Left renal cortex interstitium (tissue), 4 donors: Measurements from ENCODE around the gene INO80C. TPM values are rescaled to one million over a fixed set of nuclear protein-coding genes. Genes with fewer than 3 reads are reported as not detected.

Experiments
- DNase-seq, 4 donors: peaks; one replicate each; pipeline ENCODE4 v3.0.0-alpha.2; 2013; ENCODE audit warnings: low read depth in 4 of 4, low spot score in 2 of 4, missing footprints in 1 of 4
- polyA plus RNA-seq, 4 donors: library from polyadenylated mRNA; unstranded; fragments of 120-200 nt; gene quantifications; one replicate each; pipeline ENCODE4 v1.2.1, GENCODE V29; 2013; ENCODE audit not compliant: insufficient read length in 4 of 4

The INO80C gene
- polyA plus RNA-seq, 4 donors = 26.9 to 31.9 (median 30.2) TPM

DNA sequence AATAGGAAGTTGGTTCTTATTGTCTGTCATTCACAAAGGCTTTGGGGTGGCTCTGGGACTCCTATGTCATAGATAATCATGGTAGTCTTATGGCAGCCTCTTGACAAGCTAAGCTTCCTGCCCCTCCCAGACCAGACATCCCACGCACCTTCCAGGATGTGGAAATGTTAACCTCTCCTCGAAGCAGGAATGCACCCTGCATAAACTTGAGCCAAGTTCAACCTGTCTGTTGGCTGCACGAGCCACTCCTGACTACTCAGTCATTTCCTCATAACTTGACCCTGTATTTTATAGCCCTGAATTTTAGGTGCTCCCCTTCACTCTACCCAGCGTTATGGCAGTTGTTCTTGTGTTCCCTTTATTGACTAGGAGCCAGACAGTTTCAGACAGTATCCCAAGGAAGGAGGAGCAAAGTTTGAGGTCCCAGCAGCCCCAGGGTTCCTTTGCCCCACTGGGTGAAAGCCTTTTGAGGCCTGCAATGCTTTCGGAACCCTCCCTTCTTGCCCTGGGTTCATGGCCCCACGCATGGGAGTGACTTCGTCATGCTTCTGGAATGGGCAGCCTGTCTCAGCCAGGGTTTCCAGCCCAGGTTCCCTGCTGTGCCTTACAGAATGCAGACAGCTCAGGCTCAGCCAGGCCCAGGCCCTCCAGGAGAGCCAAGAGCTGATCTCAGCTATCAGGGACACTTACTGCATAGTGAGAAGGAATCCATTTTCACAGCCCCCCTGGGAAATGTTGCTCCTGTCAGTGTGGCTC, 15.6 kb upstream of the INO80C start:
- no peak for DNase-seq

DNA sequence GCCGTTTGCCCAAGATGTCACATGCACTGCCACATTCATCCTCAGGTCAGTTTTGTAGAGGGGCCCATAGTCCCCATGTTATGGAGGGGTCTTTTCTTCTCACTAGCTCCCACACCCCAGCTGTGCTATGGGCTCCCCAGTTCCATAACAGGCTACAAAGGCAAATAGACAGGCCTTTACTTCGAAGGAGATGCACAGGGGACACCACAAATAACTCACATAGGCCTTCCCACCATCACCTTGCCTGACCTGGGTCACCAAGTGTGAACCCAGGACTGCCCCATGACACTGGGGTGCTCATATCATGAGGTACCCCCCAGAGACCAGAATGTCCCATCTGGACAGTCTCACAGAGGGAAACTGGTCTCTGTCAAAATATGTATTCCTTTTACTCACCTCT, 15.0 kb upstream of the INO80C start:
- no peak for DNase-seq

GRCh38 chr18:35511833-35512232, 14.1 kb upstream of the INO80C start:
- no peak for DNase-seq

GRCh38 chr18:35511428-35511827, 13.7 kb upstream of the INO80C start:
- no peak for DNase-seq

GRCh38 chr18:35510076-35510651, 12.4 kb upstream of the INO80C start:
- DNase-seq = no peak

- no peak for DNase-seq
Measured at GRCh38 chr18:35508746-35509338, 11.1 kb upstream of the INO80C start.

- no peak for DNase-seq
Measured at GRCh38 chr18:35508030-35508429, 10.3 kb upstream of the INO80C start.

- no peak for DNase-seq
Measured at GRCh38 chr18:35507623-35508022, 9.9 kb upstream of the INO80C start.

GRCh38 chr18:35507192-35507591, 9.4 kb upstream of the INO80C start:
- no peak for DNase-seq

DNA sequence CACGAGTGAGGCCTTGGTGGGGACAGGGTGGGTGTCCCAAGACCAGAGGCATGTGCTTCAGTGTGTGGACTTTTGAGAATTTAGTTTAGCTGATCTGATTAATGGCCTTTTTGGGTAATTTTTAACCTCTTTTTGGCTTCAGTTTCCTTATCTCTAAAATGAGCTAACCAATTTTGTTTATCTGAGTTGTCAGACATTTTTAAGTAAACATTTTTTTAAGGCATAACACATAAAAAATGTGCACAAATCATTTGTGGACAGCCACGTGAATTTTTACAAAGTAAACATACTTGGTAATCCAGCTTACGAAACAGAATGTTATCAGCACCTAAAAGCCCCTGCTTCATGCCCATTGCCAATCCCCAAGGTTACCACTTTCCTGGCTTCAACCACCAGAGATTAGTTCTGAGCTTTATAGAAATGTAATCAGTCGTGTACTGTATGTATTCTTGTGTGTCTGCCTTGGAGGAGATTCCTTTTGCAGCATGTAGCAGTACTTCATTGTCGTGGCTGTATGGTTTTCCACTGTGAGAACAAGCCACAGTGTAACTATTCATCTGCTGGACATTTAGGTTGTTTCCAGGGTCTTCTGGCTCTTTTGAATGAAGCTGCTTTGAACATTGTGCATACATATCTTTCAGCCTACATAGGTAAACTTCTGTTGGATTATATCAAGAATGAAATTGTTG, 8.4 kb upstream of the INO80C start:
- no peak for DNase-seq

DNA sequence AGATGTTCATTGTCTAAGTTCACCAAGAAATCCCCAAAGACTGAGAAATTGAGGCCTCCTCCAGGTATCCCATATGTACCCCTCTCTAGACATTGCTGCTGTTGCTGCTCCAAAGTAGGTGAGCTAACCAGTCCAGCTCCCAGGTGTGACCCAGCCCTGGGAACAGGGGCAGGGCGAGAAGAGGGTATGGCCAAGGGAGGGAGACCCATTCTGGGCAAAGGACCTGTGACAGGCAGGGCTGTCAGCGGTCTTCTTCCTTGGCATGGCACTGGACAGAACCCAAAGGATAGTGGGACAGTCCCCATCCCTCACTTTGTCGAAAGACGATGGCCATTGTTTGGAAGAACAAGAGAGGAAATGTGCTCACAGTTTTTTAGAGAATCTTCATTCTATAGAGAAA, 7.2 kb upstream of the INO80C start:
- DNase-seq = no peak

- DNase-seq = no peak
Measured at GRCh38 chr18:35502052-35502451, 4.3 kb upstream of the INO80C start.

GRCh38 chr18:35501369-35501768, 3.6 kb upstream of the INO80C start:
- DNase-seq = no peak

DNA sequence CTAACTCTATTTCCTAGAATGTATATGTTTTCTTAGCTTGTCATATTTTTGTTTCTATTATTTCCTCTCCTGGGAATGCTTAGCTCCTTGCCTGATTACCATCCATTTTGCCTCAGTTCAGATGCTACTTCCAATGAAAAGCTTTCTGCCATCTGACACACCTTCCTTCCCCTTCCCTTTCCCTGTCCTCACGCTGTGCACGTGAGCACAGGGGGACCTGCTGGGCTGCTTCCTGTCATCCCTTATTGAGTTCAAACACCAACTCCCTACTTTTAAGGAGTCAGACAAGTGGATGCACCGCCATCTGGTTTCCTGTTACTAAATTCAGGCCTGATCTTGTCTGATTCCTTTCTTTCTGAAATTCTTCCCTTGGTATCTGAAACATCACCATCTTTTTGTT, 2.4 kb upstream of the INO80C start:
- DNase-seq = no peak

DNA sequence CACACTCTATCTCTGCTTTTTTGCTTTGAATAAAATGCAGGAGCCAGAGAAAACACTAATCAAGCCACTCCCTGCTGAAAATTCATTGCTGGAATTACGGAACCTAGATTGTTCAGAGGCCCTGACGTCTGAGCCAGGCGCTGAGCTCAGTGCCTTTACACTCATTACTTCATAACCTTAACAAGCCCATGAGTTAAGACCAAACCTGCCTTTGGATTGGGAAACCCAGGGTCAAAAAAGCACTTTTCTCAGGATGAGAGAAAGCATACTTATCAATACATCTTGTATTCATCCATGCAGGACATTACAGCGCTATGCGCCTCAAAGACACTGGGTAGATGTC, 762 bp downstream of the INO80C start:
- peak in 1 of 4 donors; percentile 39 for DNase-seq

DNA sequence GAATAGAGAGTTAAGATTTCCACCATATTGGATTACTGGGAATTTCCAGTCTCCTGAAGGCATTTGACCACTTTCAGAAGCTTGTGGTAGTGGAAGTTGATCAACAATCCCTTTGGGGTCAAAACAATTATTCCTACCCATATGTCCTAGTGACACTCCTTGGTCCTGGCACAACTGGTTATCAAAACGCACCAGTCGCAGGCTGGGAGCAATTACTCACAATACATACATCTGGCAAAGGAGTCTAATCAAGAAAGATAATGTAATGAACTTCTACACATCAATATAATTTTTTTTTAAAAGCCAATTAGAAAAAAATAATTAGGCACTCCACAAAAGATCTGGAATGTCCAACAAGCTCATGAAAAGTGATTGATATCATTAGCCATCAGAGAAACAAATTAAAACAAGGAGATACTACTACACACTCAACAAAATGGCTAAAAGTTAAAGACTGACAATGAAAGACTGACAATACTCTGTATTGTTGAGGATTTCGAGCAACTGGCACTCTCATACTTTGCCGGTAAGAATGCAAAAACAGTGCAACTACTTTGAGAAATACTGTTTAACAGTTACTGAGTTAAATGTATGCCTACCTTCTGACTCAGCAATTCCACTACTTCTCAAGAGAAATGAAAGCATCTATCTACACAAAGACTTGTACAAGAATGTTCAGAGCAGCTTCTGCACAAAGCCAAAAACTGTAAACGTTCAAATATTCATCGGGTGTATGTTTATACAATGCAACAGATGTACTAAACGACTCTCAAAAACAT, 2.0 kb downstream of the INO80C start:
- DNase-seq = no peak

GRCh38 chr18:35494251-35495220, 3.2 kb downstream of the INO80C start:
- DNase-seq = no peak

- DNase-seq = no peak
Measured at GRCh38 chr18:35491700-35492077, 6.1 kb downstream of the INO80C start.

- DNase-seq = no peak
Measured at GRCh38 chr18:35490894-35491699, 6.7 kb downstream of the INO80C start.
